Astrocyte (in vitro differentiated cells and primary cell): ENCODE data around the gene SLC19A1.

Source experiments
- CTCF ChIP-seq: IDR thresholded peaks from 2 replicates; pipeline ENCODE4 v1.5.1; 2011; ENCODE audit warnings: low read depth, mild to moderate bottlenecking, inconsistent platforms, low read length, moderate library complexity; ENCODE audit not compliant: insufficient read depth
- EZH2 ChIP-seq: IDR thresholded peaks from 2 replicates; pipeline ENCODE4 v1.6.1; 2012; ENCODE audit warnings: mild to moderate bottlenecking, low read length, inconsistent platforms; ENCODE audit not compliant: insufficient read depth

- TF ChIP-seq CTCF, result no peak
- TF ChIP-seq EZH2, result no peak
These were observed 6.7 kb upstream of the SLC19A1 start for GRCh38 chr21:45548711-45549491.
